Astrocyte (in vitro differentiated cells and primary cell): Measurements from ENCODE around the gene CYTH4.

Experiments used
- EZH2 ChIP-seq: IDR thresholded peaks from 2 replicates; pipeline ENCODE4 v1.6.1; 2012; ENCODE audit warnings: mild to moderate bottlenecking, low read length, inconsistent platforms; ENCODE audit not compliant: insufficient read depth
- TF ChIP-seq, protein P1 (sequence below): IDR thresholded peaks from 2 replicates; pipeline ENCODE4 v1.5.1; 2011; ENCODE audit warnings: low read depth, mild to moderate bottlenecking, inconsistent platforms, low read length, moderate library complexity; ENCODE audit not compliant: insufficient read depth

DNA sequence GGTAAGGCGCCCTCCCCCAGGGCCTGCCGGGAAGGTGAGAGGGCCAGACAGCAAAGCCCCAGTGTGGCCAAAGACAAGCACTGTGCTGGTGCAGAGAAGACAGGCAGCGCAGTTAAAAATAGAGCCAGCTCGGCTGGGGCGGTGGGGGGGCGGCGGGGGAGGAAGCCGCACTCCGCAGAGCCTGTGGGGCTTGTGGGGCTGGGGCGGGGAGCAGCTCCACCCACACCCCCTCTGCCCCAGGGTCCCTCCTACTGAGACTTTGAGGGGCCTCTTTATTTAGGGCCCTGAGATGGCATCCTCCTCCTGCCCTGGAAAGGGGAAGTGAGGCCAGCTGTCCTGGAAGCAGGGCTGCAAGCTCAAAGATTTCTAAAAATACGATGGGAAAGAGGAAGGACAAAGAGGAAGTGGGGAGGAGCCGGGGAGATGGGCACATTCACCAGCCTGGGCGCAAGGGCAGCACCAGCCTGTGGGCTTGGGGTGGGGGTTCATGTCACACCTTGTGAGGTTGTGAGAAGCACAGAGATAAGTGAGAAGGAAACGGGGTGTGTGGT, 2.6 kb downstream of the CYTH4 start:
- TF ChIP-seq, protein P1, sequence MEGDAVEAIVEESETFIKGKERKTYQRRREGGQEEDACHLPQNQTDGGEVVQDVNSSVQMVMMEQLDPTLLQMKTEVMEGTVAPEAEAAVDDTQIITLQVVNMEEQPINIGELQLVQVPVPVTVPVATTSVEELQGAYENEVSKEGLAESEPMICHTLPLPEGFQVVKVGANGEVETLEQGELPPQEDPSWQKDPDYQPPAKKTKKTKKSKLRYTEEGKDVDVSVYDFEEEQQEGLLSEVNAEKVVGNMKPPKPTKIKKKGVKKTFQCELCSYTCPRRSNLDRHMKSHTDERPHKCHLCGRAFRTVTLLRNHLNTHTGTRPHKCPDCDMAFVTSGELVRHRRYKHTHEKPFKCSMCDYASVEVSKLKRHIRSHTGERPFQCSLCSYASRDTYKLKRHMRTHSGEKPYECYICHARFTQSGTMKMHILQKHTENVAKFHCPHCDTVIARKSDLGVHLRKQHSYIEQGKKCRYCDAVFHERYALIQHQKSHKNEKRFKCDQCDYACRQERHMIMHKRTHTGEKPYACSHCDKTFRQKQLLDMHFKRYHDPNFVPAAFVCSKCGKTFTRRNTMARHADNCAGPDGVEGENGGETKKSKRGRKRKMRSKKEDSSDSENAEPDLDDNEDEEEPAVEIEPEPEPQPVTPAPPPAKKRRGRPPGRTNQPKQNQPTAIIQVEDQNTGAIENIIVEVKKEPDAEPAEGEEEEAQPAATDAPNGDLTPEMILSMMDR: no peak
- no peak for TF ChIP-seq EZH2
